K562 treated with DMSO at 1 percent for 12 hours (cell line): ENCODE data around the gene NKX2-2. TPM values are rescaled to one million over a fixed set of nuclear protein-coding genes. Genes with fewer than 3 reads are reported as not detected.

Source experiments
- total RNA-seq: library from RNA; unstranded; fragments of 300-600 nt; gene quantifications from 2 replicates; pipeline ENCODE4 v1.2.3, GENCODE V29; 2022; ENCODE audit not compliant: insufficient read depth

The NKX2-2 gene
- not detected in 2 replicates for total RNA-seq

GRCh38 chr20:21513881-21514540, at the start of gene NKX2-2:
Gene NKX2-2, minus strand, starts transcription at chr20:21514064. Its CDS starts 395 bp downstream, at chr20:21513669.

Other genes with a start within 250 kb of the NKX2-2 start
- 20.7 and 45.2 TPM in 2 replicates for gene XRN2, start 210.7 kb downstream of the NKX2-2 start, total RNA-seq
- gene NKX2-4, start 116.5 kb downstream of the NKX2-2 start, total RNA-seq = not detected in 2 replicates
- not detected in 2 replicates for gene PAX1, start 191.6 kb upstream of the NKX2-2 start, total RNA-seq